Activated T-cell treated with anti-CD3 and anti-CD28 coated beads, Interleukin-2, amount 50 U/mL, for 72 hours (primary cell): ENCODE results near the gene SSU72. TPM values are rescaled to one million over a fixed set of nuclear protein-coding genes. Genes with fewer than 3 reads are reported as not detected.
"Not testable (repeated sequence)": the region's sequence is repeated elsewhere in the genome, so short reads cannot be mapped to it uniquely, and the experiment has no call there.

Source experiments
- ATAC-seq, 2 donors: fragments of 150-1000 bp; cut with Tn5 transposase; replicated peaks in 1 of 2; 2 replicates each; pipeline ENCODE4 v1.10.0; 2021; ENCODE audit warnings: moderate library complexity in 2 of 2, mild to moderate bottlenecking in 1 of 2
- DNase-seq, 2 donors: peaks; one replicate each; pipeline ENCODE4 v3.0.0; 2021 to 2022; ENCODE audit warnings: mixed read lengths in 1 of 2
- H3K27ac Mint-ChIP-seq: one replicate; pipeline ENCODE4 v1.8.0; 2022; ENCODE audit warnings: mild to moderate bottlenecking, moderate library complexity, mixed read lengths
- H3K27me3 Mint-ChIP-seq: one replicate; pipeline ENCODE4 v1.8.0; 2022; ENCODE audit warnings: low read depth, mixed read lengths
- H3K36me3 Mint-ChIP-seq, 2 donors: one replicate each; pipeline ENCODE4 v1.8.0; 2022; ENCODE audit warnings: mixed read lengths in 2 of 2, mild to moderate bottlenecking in 1 of 2; ENCODE audit not compliant: insufficient read depth in 2 of 2
- H3K4me1 Mint-ChIP-seq: one replicate; pipeline ENCODE4 v1.8.0; 2022; ENCODE audit warnings: low read depth, mixed read lengths
- H3K4me3 Mint-ChIP-seq, 2 donors: one replicate each; pipeline ENCODE4 v1.8.0; 2022; ENCODE audit warnings: mild to moderate bottlenecking in 2 of 2, mixed read lengths in 2 of 2, moderate library complexity in 2 of 2
- H3K9me3 Mint-ChIP-seq, 2 donors: one replicate each; pipeline ENCODE4 v1.8.0; 2022; ENCODE audit warnings: mixed read lengths in 2 of 2
- total RNA-seq, 2 donors: library from RNA; stranded (reverse); gene quantifications; one replicate each; pipeline ENCODE4 v1.2.3, GENCODE V29; 2022

Gene SSU72
- total RNA-seq, 2 donors from 2014 or later, result 138 to 167 TPM

GRCh38 chr1:1569341-1569740 is 5.3 kb downstream of the SSU72 start:
- Mint-ChIP-seq H3K27ac (no peak overlapping the region), H3K36me3 (peaks cover 14 to 27% of the 10 kb centered on the region in 2 donors), H3K4me1 (peaks cover 40% of the 10 kb centered on the region), H3K9me3 (no peaks in the 10 kb centered on the region), H3K4me3 (no peak overlapping the region), H3K27me3 (no peaks in the 10 kb centered on the region)
- ATAC-seq (no peak), DNase-seq (no peak)

- peak overlapping the region; percentile 82 for H3K27ac Mint-ChIP-seq
- no peak for ATAC-seq
- H3K27me3 Mint-ChIP-seq, result no peaks in the 10 kb centered on the region
- no peak for DNase-seq
- peaks cover 9 to 26% of the 10 kb centered on the region in 2 donors for H3K36me3 Mint-ChIP-seq
- peaks cover 34% of the 10 kb centered on the region for H3K4me1 Mint-ChIP-seq
- H3K4me3 Mint-ChIP-seq, result no peak overlapping the region
- H3K9me3 Mint-ChIP-seq, result no peaks in the 10 kb centered on the region
Measured at GRCh38 chr1:1567891-1568291, 6.8 kb downstream of the SSU72 start.

DNA sequence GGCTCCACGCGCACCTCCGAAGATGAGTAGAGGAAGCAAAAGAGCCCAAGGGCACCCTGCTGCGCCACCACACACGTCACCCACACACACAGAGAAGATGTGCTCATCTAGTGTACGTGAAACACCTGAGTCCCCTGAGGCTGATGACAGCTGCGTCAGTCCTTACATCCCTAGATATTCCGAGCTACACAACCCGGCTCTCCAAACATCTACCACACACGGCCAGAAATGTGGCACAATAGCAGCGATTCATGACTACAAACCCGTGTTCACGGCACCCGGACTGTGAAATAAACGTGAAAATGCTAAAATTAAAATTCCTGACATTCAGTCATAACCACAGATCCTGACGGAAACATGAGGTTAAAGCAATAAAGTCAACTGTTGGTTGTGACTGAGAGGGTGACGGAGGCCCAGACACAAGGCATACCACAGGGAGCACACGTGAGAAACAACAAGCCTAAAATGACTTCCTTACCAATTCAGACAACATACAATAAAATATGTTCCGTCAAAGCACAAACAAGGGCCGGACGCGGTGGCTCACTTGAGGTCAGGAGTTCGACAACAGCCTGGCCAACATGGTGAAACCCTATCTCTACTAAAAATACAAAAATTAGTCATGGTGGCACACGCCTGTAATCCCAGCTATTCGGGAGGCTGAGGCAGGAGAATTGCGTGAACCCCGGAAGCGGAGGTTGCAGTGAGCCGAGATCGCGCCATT is 7.3 kb downstream of the SSU72 start:
- Mint-ChIP-seq H3K4me3 (no peak overlapping the region), H3K36me3 (peaks cover 9 to 28% of the 10 kb centered on the region in 2 donors), H3K4me1 (peaks cover 34% of the 10 kb centered on the region), H3K9me3 (no peaks in the 10 kb centered on the region), H3K27me3 (no peaks in the 10 kb centered on the region), H3K27ac (peak overlapping the region; percentile 82)
- ATAC-seq (no peak), DNase-seq (no peak)

DNA sequence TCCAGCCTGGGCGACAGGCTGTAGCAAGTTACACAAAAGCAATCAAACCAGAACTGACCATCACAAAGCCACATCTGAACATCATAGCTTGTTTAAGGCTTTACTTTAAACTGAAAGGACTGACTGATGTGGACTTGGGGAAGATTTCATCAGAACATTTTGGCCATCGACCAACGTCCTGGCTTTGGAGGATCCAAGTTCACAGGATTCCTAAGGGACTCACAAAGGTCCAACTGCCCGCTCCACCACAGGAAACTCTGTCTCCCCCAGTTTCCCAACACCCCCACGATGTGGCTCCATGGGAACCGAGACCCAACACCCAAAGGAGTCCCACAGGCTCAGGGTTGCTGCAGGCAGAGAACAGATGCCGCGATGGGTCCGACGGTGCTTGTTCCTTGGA is 9.3 kb downstream of the SSU72 start:
- ATAC-seq (no peak), DNase-seq (no peak)
- Mint-ChIP-seq H3K4me3 (no peak overlapping the region), H3K36me3 (peaks cover 8 to 28% of the 10 kb centered on the region in 2 donors), H3K27me3 (no peaks in the 10 kb centered on the region), H3K27ac (no peak overlapping the region), H3K9me3 (no peaks in the 10 kb centered on the region), H3K4me1 (peaks cover 24% of the 10 kb centered on the region)

DNA sequence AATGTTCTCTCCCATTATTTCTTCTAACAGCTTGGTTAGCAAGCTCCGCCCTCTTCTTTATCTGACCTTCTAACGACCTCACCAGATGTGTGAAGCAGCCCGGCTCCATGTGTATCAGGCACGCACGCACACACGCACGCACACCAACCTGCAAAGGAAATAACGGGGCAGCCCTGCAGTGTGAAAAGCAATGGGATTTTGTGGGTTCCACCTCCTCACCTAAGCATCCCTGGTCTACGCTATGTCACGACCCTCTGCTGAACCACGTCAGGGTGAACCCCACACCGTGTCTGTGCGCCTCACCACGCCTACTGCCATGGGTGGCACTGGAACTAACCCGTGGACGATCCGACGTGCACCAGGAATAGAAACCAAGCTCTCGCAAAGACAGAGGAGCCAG is 10.4 kb downstream of the SSU72 start:
- DNase-seq, result no peak
- peaks cover 14% of the 10 kb centered on the region for H3K4me1 Mint-ChIP-seq
- no peak for ATAC-seq
- peaks cover 6 to 27% of the 10 kb centered on the region in 2 donors for H3K36me3 Mint-ChIP-seq
- no peak overlapping the region for H3K27ac Mint-ChIP-seq
- H3K27me3 Mint-ChIP-seq, result no peaks in the 10 kb centered on the region
- no peak overlapping the region for H3K4me3 Mint-ChIP-seq
- H3K9me3 Mint-ChIP-seq, result no peaks in the 10 kb centered on the region

DNA sequence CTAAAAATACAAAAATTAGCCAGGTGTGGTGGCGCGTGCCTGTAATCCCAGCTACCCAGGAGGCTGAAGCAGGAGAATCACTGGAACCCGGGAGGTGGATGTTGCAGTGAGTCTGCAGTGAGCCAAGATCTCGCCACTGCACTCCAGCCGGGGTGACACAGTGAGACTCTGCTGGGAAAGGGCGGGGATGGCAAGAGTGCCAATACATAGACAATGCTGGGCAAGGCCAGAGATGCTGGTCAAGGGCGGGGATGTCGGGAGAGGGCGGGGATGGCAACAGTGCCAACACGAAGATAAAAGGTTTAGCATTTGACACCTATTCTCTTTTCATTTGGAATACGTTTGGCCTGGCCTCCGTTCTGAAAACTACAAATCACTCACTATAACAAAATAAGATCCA is 11.0 kb downstream of the SSU72 start:
- Mint-ChIP-seq H3K4me3 (no peak overlapping the region), H3K4me1 (peaks cover 8% of the 10 kb centered on the region), H3K27ac (no peak overlapping the region), H3K27me3 (no peaks in the 10 kb centered on the region), H3K36me3 (peaks cover 6 to 27% of the 10 kb centered on the region in 2 donors), H3K9me3 (no peaks in the 10 kb centered on the region)
- ATAC-seq (no peak), DNase-seq (no peak)

- H3K27ac Mint-ChIP-seq, result no peak overlapping the region
- H3K36me3 Mint-ChIP-seq, result peaks cover 6 to 27% of the 10 kb centered on the region in 2 donors
- no peaks in the 10 kb centered on the region for H3K27me3 Mint-ChIP-seq
Measured at GRCh38 chr1:1562556-1563195, 12.0 kb downstream of the SSU72 start.

DNA sequence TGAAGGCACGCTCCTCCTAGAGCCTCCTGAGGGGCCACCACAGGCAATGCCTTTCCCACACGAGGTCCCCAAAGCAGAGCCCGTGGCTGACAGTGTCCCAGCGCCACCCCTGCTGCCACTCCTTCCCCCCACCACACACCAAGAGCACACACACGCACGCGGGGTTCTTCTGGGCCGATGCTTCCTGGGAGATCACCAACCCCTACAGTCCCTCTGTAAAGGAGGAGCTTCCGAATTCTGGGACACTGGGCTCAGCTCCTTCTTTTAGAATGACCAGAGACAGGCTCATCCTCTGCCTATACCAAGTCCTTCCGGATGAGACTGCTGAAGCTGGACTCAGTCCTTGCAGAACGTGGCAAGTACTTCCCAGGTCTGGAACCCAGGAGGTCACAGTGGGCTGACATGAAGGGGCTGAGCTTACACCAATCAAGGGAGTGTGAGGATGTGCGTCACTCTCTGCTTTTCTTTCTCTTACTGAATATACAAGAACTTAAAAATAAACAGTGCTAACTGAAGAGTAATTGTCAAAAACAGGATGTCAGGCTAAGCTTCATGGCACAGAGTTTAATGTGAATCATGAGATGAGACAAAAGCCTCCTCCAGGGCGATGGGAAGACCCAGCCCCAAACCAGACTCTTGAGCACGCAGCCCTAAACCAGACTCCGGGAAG is 12.7 kb downstream of the SSU72 start:
- ATAC-seq, result no peak
- H3K27me3 Mint-ChIP-seq, result no peaks in the 10 kb centered on the region
- no peak for DNase-seq
- no peak overlapping the region for H3K27ac Mint-ChIP-seq
- H3K4me3 Mint-ChIP-seq, result no peak overlapping the region
- H3K9me3 Mint-ChIP-seq, result no peaks in the 10 kb centered on the region
- peaks cover 6 to 23% of the 10 kb centered on the region in 2 donors for H3K36me3 Mint-ChIP-seq
- peaks cover 2% of the 10 kb centered on the region for H3K4me1 Mint-ChIP-seq

More at GRCh38 chr1:1562556-1563195, 12.0 kb downstream of the SSU72 start:
- no peak for DNase-seq
- Mint-ChIP-seq H3K9me3 (no peaks in the 10 kb centered on the region), H3K4me1 (peaks cover 8% of the 10 kb centered on the region), H3K4me3 (no peak overlapping the region)
- no peak for ATAC-seq

GRCh38 chr1:1560178-1560577 is 14.5 kb downstream of the SSU72 start:
- Mint-ChIP-seq H3K9me3 (no peaks in the 10 kb centered on the region), H3K27ac (no peak overlapping the region)

GRCh38 chr1:1559066-1559465 is 15.6 kb downstream of the SSU72 start:
- DNase-seq (no peak), ATAC-seq (no peak)
- H3K36me3 Mint-ChIP-seq, result peaks cover 4 to 11% of the 10 kb centered on the region in 2 donors
- no peaks in the 10 kb centered on the region for H3K27me3 Mint-ChIP-seq
- H3K27ac Mint-ChIP-seq, result peak overlapping the region; percentile 34
- no peaks in the 10 kb centered on the region for H3K4me1 Mint-ChIP-seq
- H3K9me3 Mint-ChIP-seq, result no peaks in the 10 kb centered on the region
- H3K4me3 Mint-ChIP-seq, result no peak overlapping the region

More at GRCh38 chr1:1560178-1560577, 14.5 kb downstream of the SSU72 start:
- no peaks in the 10 kb centered on the region for H3K4me1 Mint-ChIP-seq
- DNase-seq, result no peak
- H3K36me3 Mint-ChIP-seq, result peaks cover 8 to 18% of the 10 kb centered on the region in 2 donors
- no peaks in the 10 kb centered on the region for H3K27me3 Mint-ChIP-seq
- ATAC-seq, result no peak
- H3K4me3 Mint-ChIP-seq, result no peak overlapping the region

GRCh38 chr1:1558591-1558990 is 16.1 kb downstream of the SSU72 start:
- no peaks in the 10 kb centered on the region for H3K27me3 Mint-ChIP-seq
- no peak overlapping the region for H3K4me3 Mint-ChIP-seq
- peak overlapping the region; percentile 34 for H3K27ac Mint-ChIP-seq
- ATAC-seq, result no peak
- H3K4me1 Mint-ChIP-seq, result no peaks in the 10 kb centered on the region
- DNase-seq, result no peak
- H3K9me3 Mint-ChIP-seq, result no peaks in the 10 kb centered on the region
- H3K36me3 Mint-ChIP-seq, result peaks cover 4 to 11% of the 10 kb centered on the region in 2 donors

DNA sequence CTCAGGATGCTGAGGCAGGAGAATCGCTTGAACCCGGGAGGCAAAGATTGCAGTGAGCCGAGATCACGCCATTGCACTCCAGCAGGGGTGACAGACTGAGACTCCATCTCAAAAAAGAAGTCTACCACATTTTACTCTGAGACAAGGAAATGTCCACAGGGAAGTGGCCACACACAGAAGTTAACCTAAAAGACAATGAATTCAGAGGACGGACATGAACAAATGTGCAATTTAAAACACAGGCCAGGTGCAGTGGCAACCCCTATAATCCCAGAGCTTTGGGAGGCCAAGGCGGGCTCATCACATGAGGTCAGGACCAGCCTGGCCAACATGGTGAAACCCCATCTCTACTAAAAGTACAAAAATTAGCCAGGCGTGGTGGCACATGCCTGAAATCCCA is 17.0 kb downstream of the SSU72 start:
- H3K9me3 Mint-ChIP-seq, H3K4me3 Mint-ChIP-seq, H3K27ac Mint-ChIP-seq, DNase-seq, H3K27me3 Mint-ChIP-seq, H3K36me3 Mint-ChIP-seq, H3K4me1 Mint-ChIP-seq, ATAC-seq: not testable (repeated sequence)

GRCh38 chr1:1556961-1557360 is 17.7 kb downstream of the SSU72 start:
- H3K4me1 Mint-ChIP-seq, H3K4me3 Mint-ChIP-seq, H3K27ac Mint-ChIP-seq, H3K9me3 Mint-ChIP-seq, H3K27me3 Mint-ChIP-seq, H3K36me3 Mint-ChIP-seq, ATAC-seq, DNase-seq: not testable (repeated sequence)
